Fibroblast of the aortic adventitia (primary cell): ENCODE measurements around the gene HUS1. TPM values are rescaled to one million over a fixed set of nuclear protein-coding genes. Genes with fewer than 3 reads are reported as not detected.
A peak's percentile ranks its signal among the peaks of the same experiment; 100 is the strongest.

Experiments
- DNase-seq: peaks from one replicate; pipeline ENCODE4 v3.0.0-alpha.2; 2010; ENCODE audit warnings: low read depth
- H3K4me3 ChIP-seq: 2 replicates; pipeline ENCODE4 v1.5.1; 2011; ENCODE audit warnings: low read depth, mild to moderate bottlenecking, control low read depth, low read length, moderate library complexity
- CTCF ChIP-seq: IDR thresholded peaks from 2 replicates; pipeline ENCODE4 v1.5.1; 2011; ENCODE audit warnings: mild to moderate bottlenecking, low read length, control low read depth, inconsistent platforms; ENCODE audit not compliant: insufficient read depth
- total RNA-seq: library from RNA; depleted of rRNA; stranded (reverse); fragments of >200 nt; gene quantifications from 2 replicates; pipeline ENCODE4 v1.2.3, GENCODE V29; 2012; ENCODE audit warnings: low replicate concordance

The HUS1 gene
- total RNA-seq, 1 donor: 28.6 TPM

GRCh38 chr7:47979832-47980181, 392 bp upstream of the HUS1 start:
- no peak for DNase-seq
- TF ChIP-seq CTCF: no peak
- peak overlapping the region; percentile 95 for H3K4me3 ChIP-seq

GRCh38 chr7:47978790-47979144, 648 bp downstream of the HUS1 start:
- peak overlapping the region; percentile 95 for H3K4me3 ChIP-seq
- no peak for TF ChIP-seq CTCF
- DNase-seq: no peak

- H3K4me3 ChIP-seq: no peak overlapping the region
- TF ChIP-seq CTCF: no peak
- DNase-seq: no peak
These were observed 5.7 kb downstream of the HUS1 start for GRCh38 chr7:47973739-47974138.

- DNase-seq: no peak
- no peak for TF ChIP-seq CTCF
- H3K4me3 ChIP-seq: no peak overlapping the region
These were observed 8.7 kb downstream of the HUS1 start for GRCh38 chr7:47970761-47971160.

- H3K4me3 ChIP-seq: no peak overlapping the region
- peak; percentile 97 for TF ChIP-seq CTCF
- peak; percentile 74 for DNase-seq
These were observed 10.3 kb downstream of the HUS1 start for GRCh38 chr7:47968847-47969774.

GRCh38 chr7:47967708-47968107, 11.7 kb downstream of the HUS1 start:
- H3K4me3 ChIP-seq: no peak overlapping the region
- no peak for DNase-seq
- no peak for TF ChIP-seq CTCF
